Measurements from ENCODE around the gene CDKN2AIP. TPM values are rescaled to one million over a fixed set of nuclear protein-coding genes. Genes with fewer than 3 reads are reported as not detected.

Gene CDKN2AIP
- total and polyA plus RNA-seq, 7 experiments from 2014 or later = 24.9 to 58.2 (median 44.4) TPM

GRCh38 chr4:183438458-183439113 lies 5.8 kb upstream of the CDKN2AIP start:
- no peak overlapping the region for H3K27ac ChIP-seq (ENCODE audit: low read depth, low read length)
- no peak for ATAC-seq
- peaks cover 9 to 34% (median 23%) of the 10 kb centered on the region in 7 donors for H3K4me1 Mint-ChIP-seq
- H3K36me3 Mint-ChIP-seq = no peaks in the 10 kb centered on the region
- intact Hi-C loops (cut with micrococcal nuclease) = no loop called here
- H3K27me3 Mint-ChIP-seq = peaks cover 0 to 10% (median 0%) of the 10 kb centered on the region in 5 donors
- no peak for DNase-seq
- peaks cover 0 to 4% of the 10 kb centered on the region in 2 donors for H3K27me3 ChIP-seq (ENCODE audit: control insufficient read depth in 2 of 2, insufficient read depth in 2 of 2, low read length in 2 of 2)
- no peaks in the 10 kb centered on the region for H3K9me3 Mint-ChIP-seq
- POLR2A ChIA-PET = no interaction called here
- H3K4me3 Mint-ChIP-seq = no peak overlapping the region
- no peak overlapping the region for H3K4me3 ChIP-seq (ENCODE audit: low read length)
- H3K4me1 ChIP-seq (ENCODE audit: control insufficient read depth in 2 of 2, insufficient read depth in 2 of 2, low read length in 2 of 2) = peaks cover 6% of the 10 kb centered on the region in 2 donors
- H3K36me3 ChIP-seq (ENCODE audit: control insufficient read depth in 2 of 3, insufficient read depth in 3 of 3, low read length in 3 of 3) = no peaks in the 10 kb centered on the region
- H3K27ac Mint-ChIP-seq = peak overlapping the region in 1 of 9 donors; percentile 14
- H3K9me3 ChIP-seq (ENCODE audit: control insufficient read depth in 2 of 3, low read length in 3 of 3) = no peaks in the 10 kb centered on the region
- CTCF ChIA-PET = no interaction called here

GRCh38 chr4:183441276-183441675 lies 3.2 kb upstream of the CDKN2AIP start:
- Histone ChIP-seq H3K27me3 (ENCODE audit: control insufficient read depth in 2 of 2, insufficient read depth in 2 of 2, low read length in 2 of 2) (peaks cover 0 to 4% of the 10 kb centered on the region in 2 donors), H3K36me3 (ENCODE audit: control insufficient read depth in 2 of 3, insufficient read depth in 3 of 3, low read length in 3 of 3) (peaks cover 3 to 13% (median 5%) of the 10 kb centered on the region in 3 experiments), H3K4me1 (ENCODE audit: control insufficient read depth in 2 of 2, insufficient read depth in 2 of 2, low read length in 2 of 2) (peaks cover 8 to 18% of the 10 kb centered on the region in 2 donors), H3K4me3 (ENCODE audit: low read length) (no peak overlapping the region), H3K9me3 (ENCODE audit: control insufficient read depth in 2 of 3, low read length in 3 of 3) (no peaks in the 10 kb centered on the region), H3K27ac (ENCODE audit: low read depth, low read length) (no peak overlapping the region)
- peak overlapping the region in 5 of 9 donors; percentile 27 to 71 (median 44) for H3K27ac Mint-ChIP-seq
- DNase-seq (no peak), ATAC-seq (no peak)
- no peak overlapping the region for H3K4me3 Mint-ChIP-seq
- peaks cover 4 to 10% (median 8%) of the 10 kb centered on the region in 5 donors for H3K36me3 Mint-ChIP-seq
- ChIA-PET POLR2A (interaction anchor here (0.7 to 8.1 kb wide), 3 partner anchors 11 to 1188 kb away, joined by 3 to 170 read pairs (median 3); no protein-coding TSS in a partner anchor), CTCF (no interaction called here)
- intact Hi-C loops (cut with micrococcal nuclease) = loop anchor here (5.0 to 10.0 kb wide), 6 partner anchors 796 to 1956 kb away; partner anchors contain the start of genes ANKRD37 (in 2 of the 2), LRP2BP (in 2 of the 2), CASP3 (in 1 of the 2) and CENPU (in 1 of the 2)
- peaks cover 0 to 10% (median 0%) of the 10 kb centered on the region in 5 donors for H3K27me3 Mint-ChIP-seq
- peaks cover 18 to 38% (median 23%) of the 10 kb centered on the region in 7 donors for H3K4me1 Mint-ChIP-seq
- peaks cover 0 to 6% (median 0%) of the 10 kb centered on the region in 11 donors for H3K9me3 Mint-ChIP-seq

GRCh38 chr4:183443655-183444213 lies 702 bp upstream of the CDKN2AIP start:
- ATAC-seq = peak; percentile 16
- Mint-ChIP-seq H3K4me3 (peak overlapping the region; percentile 84 to 99 (median 97)), H3K4me1 (peaks cover 31 to 60% (median 46%) of the 10 kb centered on the region in 7 donors)

GRCh38 chr4:183445097-183445428 lies 627 bp downstream of the CDKN2AIP start:
- Histone ChIP-seq H3K27ac (ENCODE audit: low read depth, low read length) (peak overlapping the region; percentile 96), H3K27me3 (ENCODE audit: control insufficient read depth in 2 of 2, insufficient read depth in 2 of 2, low read length in 2 of 2) (no peaks in the 10 kb centered on the region), H3K36me3 (ENCODE audit: control insufficient read depth in 2 of 3, insufficient read depth in 3 of 3, low read length in 3 of 3) (peaks cover 12 to 36% (median 15%) of the 10 kb centered on the region in 3 experiments), H3K4me3 (ENCODE audit: low read length) (peak overlapping the region; percentile 81), H3K4me1 (ENCODE audit: control insufficient read depth in 2 of 2, insufficient read depth in 2 of 2, low read length in 2 of 2) (peaks cover 30 to 33% of the 10 kb centered on the region in 2 donors), H3K9me3 (ENCODE audit: control insufficient read depth in 2 of 3, low read length in 3 of 3) (no peaks in the 10 kb centered on the region)
- POLR2A ChIA-PET = interaction anchor here (0.6 to 8.1 kb wide), 13 partner anchors 9 to 526 kb away, joined by 3 to 170 read pairs (median 8); partner anchors contain the start of genes ING2, RWDD4 and TRAPPC11
- Mint-ChIP-seq H3K36me3 (peaks cover 14 to 34% (median 33%) of the 10 kb centered on the region in 5 donors), H3K9me3 (peaks cover 0 to 6% (median 0%) of the 10 kb centered on the region in 11 donors), H3K27me3 (peaks cover 0 to 5% (median 0%) of the 10 kb centered on the region in 5 donors), H3K4me3 (peak overlapping the region; percentile 94 to 99 (median 97)), H3K27ac (peak overlapping the region; percentile 97 to 98 (median 98)), H3K4me1 (peaks cover 38 to 71% (median 56%) of the 10 kb centered on the region in 7 donors)
- peak; percentile 1 for ATAC-seq
- CTCF ChIA-PET = no interaction called here
- DNase-seq = peak in 1 of 9 donors; percentile 68
- intact Hi-C loops (cut with micrococcal nuclease) = loop anchor here (1.0 to 10.0 kb wide), 10 partner anchors 8 to 1950 kb away; partner anchors contain the start of genes ANKRD37 (in 1 of the 2), CENPU (in 1 of the 2), IRF2 (in 1 of the 2) and LRP2BP (in 1 of the 2)

More at GRCh38 chr4:183443655-183444213, 702 bp upstream of the CDKN2AIP start:
- H3K9me3 Mint-ChIP-seq = peaks cover 0 to 6% (median 0%) of the 10 kb centered on the region in 11 donors
- peaks cover 30 to 32% of the 10 kb centered on the region in 2 donors for H3K4me1 ChIP-seq (ENCODE audit: control insufficient read depth in 2 of 2, insufficient read depth in 2 of 2, low read length in 2 of 2)
- no peaks in the 10 kb centered on the region for H3K27me3 ChIP-seq (ENCODE audit: control insufficient read depth in 2 of 2, insufficient read depth in 2 of 2, low read length in 2 of 2)
- H3K27ac Mint-ChIP-seq = peak overlapping the region; percentile 88 to 98 (median 98)
- peak overlapping the region; percentile 81 for H3K4me3 ChIP-seq (ENCODE audit: low read length)
- H3K27ac ChIP-seq (ENCODE audit: low read depth, low read length) = peak overlapping the region; percentile 96
- POLR2A ChIA-PET = interaction anchor here (0.6 to 8.1 kb wide), 20 partner anchors 11 to 1130 kb away, joined by 3 to 170 read pairs (median 4); partner anchors contain the start of genes ING2, RWDD4, TRAPPC11 and WWC2
- CTCF ChIA-PET = interaction anchor here (0.8 to 2.3 kb wide), 5 partner anchors 10 to 582 kb away, joined by 3 to 8 read pairs (median 3); no protein-coding TSS in a partner anchor
- intact Hi-C loops (cut with micrococcal nuclease) = loop anchor here (1.0 to 10.0 kb wide), 21 partner anchors 13 to 1954 kb away; partner anchors contain the start of genes ANKRD37 (in 2 of the 2), CASP3 (in 2 of the 2), CENPU (in 2 of the 2) and LRP2BP (in 2 of the 2)
- no peaks in the 10 kb centered on the region for H3K9me3 ChIP-seq (ENCODE audit: control insufficient read depth in 2 of 3, low read length in 3 of 3)
- peaks cover 12 to 26% (median 15%) of the 10 kb centered on the region in 3 experiments for H3K36me3 ChIP-seq (ENCODE audit: control insufficient read depth in 2 of 3, insufficient read depth in 3 of 3, low read length in 3 of 3)
- peaks cover 0 to 5% (median 0%) of the 10 kb centered on the region in 5 donors for H3K27me3 Mint-ChIP-seq
- peaks cover 14 to 26% (median 25%) of the 10 kb centered on the region in 5 donors for H3K36me3 Mint-ChIP-seq
- DNase-seq = no peak

GRCh38 chr4:183447646-183448045 lies 3.2 kb downstream of the CDKN2AIP start:
- peaks cover 30 to 33% of the 10 kb centered on the region in 2 donors for H3K4me1 ChIP-seq (ENCODE audit: control insufficient read depth in 2 of 2, insufficient read depth in 2 of 2, low read length in 2 of 2)
- POLR2A ChIA-PET = interaction anchor here (0.6 to 8.1 kb wide), 4 partner anchors 17 to 1757 kb away, joined by 3 to 170 read pairs (median 46); partner anchors contain the start of gene ING2
- Mint-ChIP-seq H3K9me3 (peaks cover 0 to 6% (median 0%) of the 10 kb centered on the region in 11 donors), H3K27ac (peak overlapping the region in 8 of 9 donors; percentile 13 to 98 (median 76)), H3K4me1 (peaks cover 37 to 58% (median 54%) of the 10 kb centered on the region in 7 donors), H3K27me3 (no peaks in the 10 kb centered on the region), H3K36me3 (peaks cover 14 to 40% (median 37%) of the 10 kb centered on the region in 5 donors), H3K4me3 (peak overlapping the region; percentile 29 to 98 (median 94))
- peak overlapping the region; percentile 96 for H3K27ac ChIP-seq (ENCODE audit: low read depth, low read length)
- H3K36me3 ChIP-seq (ENCODE audit: control insufficient read depth in 2 of 3, insufficient read depth in 3 of 3, low read length in 3 of 3) = peaks cover 12 to 47% (median 15%) of the 10 kb centered on the region in 3 experiments
- no peak overlapping the region for H3K4me3 ChIP-seq (ENCODE audit: low read length)
- ATAC-seq = no peak
- H3K9me3 ChIP-seq (ENCODE audit: control insufficient read depth in 2 of 3, low read length in 3 of 3) = no peaks in the 10 kb centered on the region
- DNase-seq = peak in 4 of 9 donors; percentile 18 to 39 (median 28)
- intact Hi-C loops (cut with micrococcal nuclease) = loop anchor here in 1 of 2 donors (10.0 kb wide), 2 partner anchors 1087 to 1947 kb away; partner anchors contain the start of genes ANKRD37 and LRP2BP
- CTCF ChIA-PET = no interaction called here
- H3K27me3 ChIP-seq (ENCODE audit: control insufficient read depth in 2 of 2, insufficient read depth in 2 of 2, low read length in 2 of 2) = no peaks in the 10 kb centered on the region

- Histone ChIP-seq H3K27ac (ENCODE audit: low read depth, low read length) (peak overlapping the region; percentile 96), H3K4me3 (ENCODE audit: low read length) (no peak overlapping the region), H3K9me3 (ENCODE audit: control insufficient read depth in 2 of 3, low read length in 3 of 3) (no peaks in the 10 kb centered on the region), H3K36me3 (ENCODE audit: control insufficient read depth in 2 of 3, insufficient read depth in 3 of 3, low read length in 3 of 3) (peaks cover 12 to 53% (median 15%) of the 10 kb centered on the region in 3 experiments), H3K27me3 (ENCODE audit: control insufficient read depth in 2 of 2, insufficient read depth in 2 of 2, low read length in 2 of 2) (no peaks in the 10 kb centered on the region), H3K4me1 (ENCODE audit: control insufficient read depth in 2 of 2, insufficient read depth in 2 of 2, low read length in 2 of 2) (peaks cover 26 to 33% of the 10 kb centered on the region in 2 donors)
- intact Hi-C loops (cut with micrococcal nuclease) = loop anchor here in 1 of 2 donors (10.0 kb wide), 2 partner anchors 1086 to 1946 kb away; partner anchors contain the start of genes ANKRD37 and LRP2BP
- DNase-seq (no peak), ATAC-seq (no peak)
- ChIA-PET CTCF (no interaction called here), POLR2A (interaction anchor here (0.5 kb wide), 1 partner anchor 97 kb away, joined by 3 read pairs; no protein-coding TSS in a partner anchor)
- Mint-ChIP-seq H3K36me3 (peaks cover 14 to 40% (median 37%) of the 10 kb centered on the region in 5 donors), H3K27ac (peak overlapping the region in 4 of 9 donors; percentile 48 to 98 (median 83)), H3K9me3 (peaks cover 0 to 6% (median 0%) of the 10 kb centered on the region in 11 donors), H3K4me3 (peak overlapping the region in 9 of 10 donors; percentile 37 to 98 (median 94)), H3K4me1 (peaks cover 31 to 52% (median 47%) of the 10 kb centered on the region in 7 donors), H3K27me3 (no peaks in the 10 kb centered on the region)
Measured at GRCh38 chr4:183448436-183448835, 4.0 kb downstream of the CDKN2AIP start.

Measured in naive thymus-derived CD4-positive, alpha-beta T cell (primary cell).